ENCODE results near the gene HDAC5.
"Not testable (repeated sequence)": the region's sequence is repeated elsewhere in the genome, so short reads cannot be mapped to it uniquely, and the experiment has no call there.

The HDAC5 gene

GRCh38 chr17:44123356-44124117 lies at the start of gene HDAC5:
HDAC5 (minus strand) TSS chr17:44123641; CDS start chr17:44117515, 6,126 bp downstream.
- in situ Hi-C loops (cut with MboI; ENCODE audit: low sequenced_read_pairs): no loop called here
- Histone ChIP-seq H3K36me3 (replicated peaks) (no peaks in the 10 kb centered on the region), H3K4me3 (peak within 1 kb of the TSS; percentile 56), H3K4me1 (peaks cover 11% of the 10 kb centered on the region), H3K27me3 (ENCODE audit: low read depth) (no peaks in the 10 kb centered on the region), H3K9me3 (no peaks in the 10 kb centered on the region)
- DNase-seq (ENCODE audit: low spot score in 2 of 2): peak; percentile 90 to 98

- in situ Hi-C loops (cut with MboI; ENCODE audit: low sequenced_read_pairs): no loop called here
- no peak for DNase-seq (ENCODE audit: low spot score in 2 of 2)
- H3K4me1 ChIP-seq: no peaks in the 10 kb centered on the region
These were observed 48.6 kb upstream of the HDAC5 start for GRCh38 chr17:44171931-44172455.

GRCh38 chr17:44170499-44171201 lies 47.2 kb upstream of the HDAC5 start, which contains the start of gene ASB16:
ASB16 (plus strand) TSS chr17:44170704; CDS start chr17:44170790, 86 bp downstream.
- no peaks in the 10 kb centered on the region; the same call in 1 of the 2 replicates for H3K36me3 ChIP-seq (replicated peaks)
- no peaks in the 10 kb centered on the region for H3K9me3 ChIP-seq
- no peaks in the 10 kb centered on the region for H3K4me1 ChIP-seq
- in situ Hi-C loops (cut with MboI; ENCODE audit: low sequenced_read_pairs): no loop called here
- no peaks in the 10 kb centered on the region for H3K27me3 ChIP-seq (ENCODE audit: low read depth)
- DNase-seq (ENCODE audit: low spot score in 2 of 2): no peak
- H3K4me3 ChIP-seq: no peak within 1 kb of the TSS

More at GRCh38 chr17:44171931-44172455, 48.6 kb upstream of the HDAC5 start:
- H3K4me3 ChIP-seq: no peak overlapping the region
- no peaks in the 10 kb centered on the region for H3K27me3 ChIP-seq (ENCODE audit: low read depth)
- no peaks in the 10 kb centered on the region for H3K9me3 ChIP-seq
- H3K36me3 ChIP-seq (replicated peaks): no peaks in the 10 kb centered on the region; the same call in 1 of the 2 replicates

GRCh38 chr17:44170135-44170498 lies 46.7 kb upstream of the HDAC5 start:
- no peaks in the 10 kb centered on the region; the same call in 1 of the 2 replicates for H3K36me3 ChIP-seq (replicated peaks)
- in situ Hi-C loops (cut with MboI; ENCODE audit: low sequenced_read_pairs): no loop called here
- no peak overlapping the region for H3K4me3 ChIP-seq
- H3K9me3 ChIP-seq: no peaks in the 10 kb centered on the region
- DNase-seq (ENCODE audit: low spot score in 2 of 2): no peak
- H3K4me1 ChIP-seq: no peaks in the 10 kb centered on the region
- no peaks in the 10 kb centered on the region for H3K27me3 ChIP-seq (ENCODE audit: low read depth)

- Histone ChIP-seq H3K36me3 (replicated peaks) (peaks cover 3% of the 10 kb centered on the region), H3K4me1 (no peaks in the 10 kb centered on the region), H3K4me3 (no peak overlapping the region), H3K27me3 (ENCODE audit: low read depth) (no peaks in the 10 kb centered on the region), H3K9me3 (no peaks in the 10 kb centered on the region)
- in situ Hi-C loops (cut with MboI; ENCODE audit: low sequenced_read_pairs): no loop called here
- DNase-seq (ENCODE audit: low spot score in 2 of 2): no peak
These were observed 43.9 kb upstream of the HDAC5 start for GRCh38 chr17:44167181-44167861.

GRCh38 chr17:44164476-44164875 lies 41.0 kb upstream of the HDAC5 start:
- Histone ChIP-seq H3K36me3 (replicated peaks) (peaks cover 25% of the 10 kb centered on the region), H3K27me3 (ENCODE audit: low read depth) (no peaks in the 10 kb centered on the region), H3K9me3 (no peaks in the 10 kb centered on the region), H3K4me1 (no peaks in the 10 kb centered on the region), H3K4me3 (no peak overlapping the region)
- in situ Hi-C loops (cut with MboI; ENCODE audit: low sequenced_read_pairs): no loop called here
- no peak for DNase-seq (ENCODE audit: low spot score in 2 of 2)

- H3K9me3 ChIP-seq: no peaks in the 10 kb centered on the region
- no peaks in the 10 kb centered on the region for H3K27me3 ChIP-seq (ENCODE audit: low read depth)
- peaks cover 61% of the 10 kb centered on the region for H3K36me3 ChIP-seq (replicated peaks)
- in situ Hi-C loops (cut with MboI; ENCODE audit: low sequenced_read_pairs): no loop called here
- H3K4me3 ChIP-seq: no peak overlapping the region
- H3K4me1 ChIP-seq: no peaks in the 10 kb centered on the region
- no peak for DNase-seq (ENCODE audit: low spot score in 2 of 2)
These were observed 36.2 kb upstream of the HDAC5 start for GRCh38 chr17:44159519-44160210.

GRCh38 chr17:44155488-44155887 lies 32.0 kb upstream of the HDAC5 start:
- Histone ChIP-seq H3K9me3 (no peaks in the 10 kb centered on the region), H3K4me3 (no peak overlapping the region), H3K4me1 (no peaks in the 10 kb centered on the region), H3K27me3 (ENCODE audit: low read depth) (no peaks in the 10 kb centered on the region), H3K36me3 (replicated peaks) (peaks cover 60% of the 10 kb centered on the region)
- in situ Hi-C loops (cut with MboI; ENCODE audit: low sequenced_read_pairs): no loop called here
- DNase-seq (ENCODE audit: low spot score in 2 of 2): no peak

- in situ Hi-C loops (cut with MboI; ENCODE audit: low sequenced_read_pairs): no loop called here
- no peaks in the 10 kb centered on the region for H3K27me3 ChIP-seq (ENCODE audit: low read depth)
- no peaks in the 10 kb centered on the region for H3K9me3 ChIP-seq
- H3K36me3 ChIP-seq (replicated peaks): peaks cover 65% of the 10 kb centered on the region
- no peaks in the 10 kb centered on the region for H3K4me1 ChIP-seq
- no peak for DNase-seq (ENCODE audit: low spot score in 2 of 2)
- H3K4me3 ChIP-seq: no peak overlapping the region
These were observed 29.4 kb upstream of the HDAC5 start for GRCh38 chr17:44152875-44153274.

- in situ Hi-C loops (cut with MboI; ENCODE audit: low sequenced_read_pairs): no loop called here
- DNase-seq (ENCODE audit: low spot score in 2 of 2): no peak
- Histone ChIP-seq H3K36me3 (replicated peaks) (peaks cover 70% of the 10 kb centered on the region), H3K9me3 (no peaks in the 10 kb centered on the region), H3K4me3 (no peak overlapping the region), H3K4me1 (no peaks in the 10 kb centered on the region), H3K27me3 (ENCODE audit: low read depth) (no peaks in the 10 kb centered on the region)
These were observed 26.4 kb upstream of the HDAC5 start for GRCh38 chr17:44149750-44150329.

- H3K4me3 ChIP-seq; in situ Hi-C loops (cut with MboI; ENCODE audit: low sequenced_read_pairs); H3K27me3 ChIP-seq (ENCODE audit: low read depth); DNase-seq (ENCODE audit: low spot score in 2 of 2); H3K9me3 ChIP-seq; H3K4me1 ChIP-seq: not testable (repeated sequence)
- peaks cover 62% of the 10 kb centered on the region for H3K36me3 ChIP-seq (replicated peaks)
These were observed 25.6 kb upstream of the HDAC5 start for GRCh38 chr17:44149066-44149465.

- H3K36me3 ChIP-seq (replicated peaks): peaks cover 55% of the 10 kb centered on the region
- H3K27me3 ChIP-seq (ENCODE audit: low read depth): no peaks in the 10 kb centered on the region
- no peak overlapping the region for H3K4me3 ChIP-seq
- no peaks in the 10 kb centered on the region for H3K9me3 ChIP-seq
- peaks cover 3% of the 10 kb centered on the region for H3K4me1 ChIP-seq
- DNase-seq (ENCODE audit: low spot score in 2 of 2): no peak
- in situ Hi-C loops (cut with MboI; ENCODE audit: low sequenced_read_pairs): no loop called here
These were observed 24.4 kb upstream of the HDAC5 start for GRCh38 chr17:44147812-44148211.

Data from HAP-1 (cell line).